ENCODE measurements around the gene AGAP1. TPM values are rescaled to one million over a fixed set of nuclear protein-coding genes. Genes with fewer than 3 reads are reported as not detected.
A peak's percentile ranks its signal among the peaks of the same experiment; 100 is the strongest.

Gene AGAP1
- total RNA-seq, 2 donors from 2014 or later = 16.1 to 40.1 TPM

DNA sequence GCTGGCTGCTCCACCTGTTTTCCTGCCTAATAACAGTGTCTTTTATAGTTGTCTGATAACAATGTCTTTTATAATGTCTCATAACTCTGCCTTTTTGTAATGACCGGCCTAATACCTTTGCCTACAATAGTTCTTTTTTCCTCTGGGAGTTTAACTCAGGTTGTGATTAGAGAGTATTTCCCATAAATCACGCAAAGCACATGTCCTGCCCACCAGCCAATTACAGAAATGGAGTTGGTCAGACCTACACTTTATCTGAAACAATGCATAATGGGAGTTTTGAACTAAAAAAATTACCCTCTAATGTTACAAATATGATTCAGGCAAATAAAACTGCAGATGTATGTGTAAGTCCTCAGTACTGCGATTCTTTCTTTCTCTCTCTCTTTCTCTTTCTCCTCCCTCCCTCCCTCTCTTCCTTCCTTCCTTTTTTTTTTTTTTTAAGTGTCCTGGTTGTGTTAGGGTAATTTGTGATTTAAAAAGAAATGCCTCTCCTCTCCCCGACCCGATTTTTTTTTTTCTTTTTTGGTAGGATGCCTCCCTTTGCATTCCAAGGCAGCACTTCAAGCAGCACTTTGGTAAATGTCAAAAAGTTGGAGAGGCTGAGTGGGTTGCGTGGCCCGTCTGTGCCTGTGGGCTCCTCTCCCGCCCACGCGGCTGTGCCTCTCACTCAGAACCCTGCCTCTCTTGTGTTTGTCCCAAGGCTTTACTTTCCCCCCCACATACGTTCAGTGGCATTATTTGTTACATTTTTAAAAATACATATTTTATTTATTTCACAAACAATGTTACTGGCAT, 147.3 kb downstream of the AGAP1 start:
- no peak for DNase-seq (ENCODE audit: low spot score)
- Histone ChIP-seq H3K4me1 (replicated peaks) (no peaks in the 10 kb centered on the region), H3K4me3 (no peak overlapping the region), H3K27ac (peak overlapping the region; percentile 21 to 42), H3K27me3 (replicated peaks; ENCODE audit: insufficient read depth) (no peaks in the 10 kb centered on the region), H3K9me3 (no peaks in the 10 kb centered on the region), H3K36me3 (no peaks in the 10 kb centered on the region)
- WGBS = 16% methylated on average over 11 of the region's 11 CpGs
- TF ChIP-seq, protein P1, sequence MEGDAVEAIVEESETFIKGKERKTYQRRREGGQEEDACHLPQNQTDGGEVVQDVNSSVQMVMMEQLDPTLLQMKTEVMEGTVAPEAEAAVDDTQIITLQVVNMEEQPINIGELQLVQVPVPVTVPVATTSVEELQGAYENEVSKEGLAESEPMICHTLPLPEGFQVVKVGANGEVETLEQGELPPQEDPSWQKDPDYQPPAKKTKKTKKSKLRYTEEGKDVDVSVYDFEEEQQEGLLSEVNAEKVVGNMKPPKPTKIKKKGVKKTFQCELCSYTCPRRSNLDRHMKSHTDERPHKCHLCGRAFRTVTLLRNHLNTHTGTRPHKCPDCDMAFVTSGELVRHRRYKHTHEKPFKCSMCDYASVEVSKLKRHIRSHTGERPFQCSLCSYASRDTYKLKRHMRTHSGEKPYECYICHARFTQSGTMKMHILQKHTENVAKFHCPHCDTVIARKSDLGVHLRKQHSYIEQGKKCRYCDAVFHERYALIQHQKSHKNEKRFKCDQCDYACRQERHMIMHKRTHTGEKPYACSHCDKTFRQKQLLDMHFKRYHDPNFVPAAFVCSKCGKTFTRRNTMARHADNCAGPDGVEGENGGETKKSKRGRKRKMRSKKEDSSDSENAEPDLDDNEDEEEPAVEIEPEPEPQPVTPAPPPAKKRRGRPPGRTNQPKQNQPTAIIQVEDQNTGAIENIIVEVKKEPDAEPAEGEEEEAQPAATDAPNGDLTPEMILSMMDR (IDR thresholded peaks at IDR 0.05) = no peak
- TF ChIP-seq POLR2A (IDR thresholded peaks at IDR 0.05) (no peak), POLR2AphosphoS5 (IDR thresholded peaks at IDR 0.05) (no peak)
- intact Hi-C loops (cut with DNase I) = no loop called here

DNA sequence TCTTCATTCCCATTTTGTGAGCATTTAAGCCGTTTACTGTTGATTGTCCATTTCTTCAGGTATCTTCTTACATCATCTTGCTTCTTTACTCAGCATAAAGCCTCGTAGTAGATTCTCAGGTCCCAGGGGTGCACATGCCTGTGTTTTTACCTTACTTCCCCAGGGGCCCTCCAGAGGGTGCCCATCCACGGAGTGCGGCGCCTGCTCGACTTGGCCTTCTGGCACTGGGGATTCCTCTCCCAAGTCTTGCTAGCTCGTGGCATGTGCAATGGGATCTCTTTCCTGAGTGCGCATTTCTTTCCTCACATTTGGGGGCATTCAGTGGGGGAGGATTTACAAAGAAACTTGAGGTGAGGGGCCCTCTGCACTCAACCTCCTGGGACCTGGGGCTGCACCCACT, 148.1 kb downstream of the AGAP1 start:
- 73% methylated on average over 8 of the region's 8 CpGs for WGBS
- no peaks in the 10 kb centered on the region for H3K27me3 ChIP-seq (replicated peaks; ENCODE audit: insufficient read depth)
- H3K9me3 ChIP-seq = no peaks in the 10 kb centered on the region
- DNase-seq (ENCODE audit: low spot score) = no peak
- no peak overlapping the region for H3K27ac ChIP-seq
- TF ChIP-seq, protein P1 (IDR thresholded peaks at IDR 0.05) = no peak
- no peak for TF ChIP-seq POLR2AphosphoS5 (IDR thresholded peaks at IDR 0.05)
- no peak for TF ChIP-seq POLR2A (IDR thresholded peaks at IDR 0.05)
- H3K4me3 ChIP-seq = no peak overlapping the region
- H3K36me3 ChIP-seq = no peaks in the 10 kb centered on the region
- intact Hi-C loops (cut with DNase I) = no loop called here
- no peaks in the 10 kb centered on the region for H3K4me1 ChIP-seq (replicated peaks)

DNA sequence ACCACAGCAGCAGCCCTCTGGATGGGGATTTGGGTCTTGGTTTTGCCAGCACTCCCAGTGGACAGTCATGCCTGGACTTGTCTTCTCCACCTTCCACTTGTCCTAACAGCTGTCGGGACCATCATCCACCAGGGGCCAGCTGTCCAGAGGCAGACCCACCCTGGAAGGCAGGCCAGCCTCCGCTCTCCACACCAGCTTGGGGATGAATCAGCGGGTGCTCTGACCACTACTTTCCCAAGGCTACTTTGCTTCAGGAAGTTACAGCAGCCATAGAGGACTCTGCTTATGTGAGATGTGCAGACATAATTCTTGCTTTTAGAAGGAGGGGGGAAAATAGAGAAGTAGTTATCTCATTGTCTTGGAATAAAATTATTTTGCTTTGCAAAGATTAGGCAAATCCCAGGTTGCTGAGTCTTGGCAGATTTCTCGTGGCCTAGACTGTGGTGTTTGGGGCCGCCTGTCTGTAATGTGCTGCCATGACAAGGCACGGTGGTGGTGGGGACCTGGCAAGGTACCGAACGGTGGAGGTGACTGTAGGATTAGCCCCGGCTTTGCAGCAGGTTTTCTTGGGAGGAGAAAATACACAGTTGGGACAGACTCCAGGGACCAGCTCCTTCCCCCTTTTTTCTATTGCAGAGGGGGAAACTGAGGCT, 148.7 kb downstream of the AGAP1 start:
- TF ChIP-seq POLR2A (IDR thresholded peaks at IDR 0.05) = no peak
- TF ChIP-seq, protein P1 (IDR thresholded peaks at IDR 0.05) = no peak
- TF ChIP-seq POLR2AphosphoS5 (IDR thresholded peaks at IDR 0.05) = no peak
- Histone ChIP-seq H3K4me3 (no peak overlapping the region), H3K27ac (no peak overlapping the region), H3K27me3 (replicated peaks; ENCODE audit: insufficient read depth) (no peaks in the 10 kb centered on the region), H3K4me1 (replicated peaks) (no peaks in the 10 kb centered on the region), H3K9me3 (no peaks in the 10 kb centered on the region), H3K36me3 (no peaks in the 10 kb centered on the region)
- intact Hi-C loops (cut with DNase I) = no loop called here
- no peak for DNase-seq (ENCODE audit: low spot score)
- 98% methylated on average over 9 of the region's 9 CpGs for WGBS

DNA sequence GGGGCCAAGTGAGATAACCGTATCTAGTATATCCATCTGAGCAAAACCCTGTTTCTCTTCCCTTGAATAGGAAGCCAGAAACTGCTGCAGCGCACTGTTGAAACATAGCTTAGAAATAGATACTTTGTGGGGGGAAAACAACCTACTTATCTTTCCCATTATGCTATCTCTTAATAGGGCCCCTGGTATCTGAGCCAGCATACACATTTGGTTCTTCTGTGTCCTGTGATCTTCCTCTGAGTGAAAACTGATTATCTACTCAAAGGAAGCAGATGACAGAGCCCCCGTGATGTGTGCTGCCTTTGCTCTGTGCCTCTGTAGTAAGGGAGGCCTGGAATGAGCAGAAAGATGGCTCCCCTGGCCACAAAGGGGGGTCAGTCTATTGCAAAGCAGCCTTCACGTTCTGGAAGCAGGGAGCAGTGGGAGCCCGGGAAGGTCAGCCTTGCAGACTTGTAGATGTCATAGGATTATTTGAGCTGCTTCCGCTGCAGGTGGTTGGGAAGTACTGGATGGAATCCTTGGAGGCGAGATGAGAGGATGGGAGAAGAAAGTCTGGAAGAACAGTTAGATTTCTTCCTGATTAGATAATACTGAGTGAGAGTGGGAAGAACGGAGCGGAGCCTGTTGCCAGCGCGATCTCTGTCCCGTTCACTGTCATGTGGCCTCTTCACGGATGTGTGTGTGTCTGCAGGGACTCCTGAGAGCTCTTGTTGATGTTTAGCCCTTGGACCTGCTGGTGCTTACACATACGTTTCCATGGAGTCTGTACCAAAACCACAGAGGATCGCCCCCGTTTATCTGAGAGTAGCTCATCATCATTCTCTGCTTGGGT, 150.1 kb downstream of the AGAP1 start:
- TF ChIP-seq POLR2A (IDR thresholded peaks at IDR 0.05) = no peak
- TF ChIP-seq POLR2AphosphoS5 (IDR thresholded peaks at IDR 0.05) = no peak
- TF ChIP-seq, protein P1 (IDR thresholded peaks at IDR 0.05) = no peak
- H3K9me3 ChIP-seq = no peaks in the 10 kb centered on the region
- 72% methylated on average over 16 of the region's 16 CpGs for WGBS
- no peak for DNase-seq (ENCODE audit: low spot score)
- no peak overlapping the region for H3K4me3 ChIP-seq
- H3K27ac ChIP-seq = no peak overlapping the region
- H3K36me3 ChIP-seq = no peaks in the 10 kb centered on the region
- intact Hi-C loops (cut with DNase I) = no loop called here
- no peaks in the 10 kb centered on the region for H3K27me3 ChIP-seq (replicated peaks; ENCODE audit: insufficient read depth)
- no peaks in the 10 kb centered on the region for H3K4me1 ChIP-seq (replicated peaks)
